GM06990 (cell line): Measurements from ENCODE around the gene RFXAP.

Experiments used
- DNase-seq: peaks from one replicate; pipeline ENCODE4 v3.0.0-alpha.2; 2011; ENCODE audit not compliant: insufficient read length; ENCODE audit errors: extremely low read depth
- H3K27me3 ChIP-seq: replicated peaks from 2 replicates; pipeline ENCODE4 v1.6.0; 2011; ENCODE audit warnings: low read length; ENCODE audit not compliant: control insufficient read depth, insufficient read depth
- H3K36me3 ChIP-seq: 2 replicates; pipeline ENCODE4 v1.5.1; 2011; ENCODE audit warnings: low read length; ENCODE audit not compliant: control insufficient read depth, insufficient read depth
- H3K4me3 ChIP-seq: replicated peaks from 2 replicates; pipeline ENCODE4 v1.5.1; 2011; ENCODE audit warnings: low read depth, mild to moderate bottlenecking, control low read depth, low read length
- CTCF ChIP-seq: IDR thresholded peaks from 2 replicates; pipeline ENCODE4 v1.5.1; 2011; ENCODE audit warnings: low read length, control low read depth, mild to moderate bottlenecking, inconsistent platforms; ENCODE audit not compliant: insufficient read depth, poor library complexity, severe bottlenecking

Gene RFXAP

GRCh38 chr13:36831291-36831690 lies 12.3 kb downstream of the RFXAP start:
- H3K4me3 ChIP-seq: no peak overlapping the region
- no peaks in the 10 kb centered on the region for H3K27me3 ChIP-seq
- no peak for TF ChIP-seq CTCF
- no peaks in the 10 kb centered on the region; the same call in 1 of the 2 replicates for H3K36me3 ChIP-seq
- no peak for DNase-seq

- TF ChIP-seq CTCF: no peak
These were observed 15.3 kb downstream of the RFXAP start for GRCh38 chr13:36834299-36834698.

GRCh38 chr13:36837354-36838092 lies 18.5 kb downstream of the RFXAP start:
- TF ChIP-seq CTCF: no peak

More at GRCh38 chr13:36834299-36834698, 15.3 kb downstream of the RFXAP start:
- Histone ChIP-seq H3K36me3 (no peaks in the 10 kb centered on the region; the same call in none of the 2 replicates), H3K4me3 (no peak overlapping the region), H3K27me3 (no peaks in the 10 kb centered on the region)
- DNase-seq: no peak

GRCh38 chr13:36839281-36839680 lies 20.3 kb downstream of the RFXAP start:
- Histone ChIP-seq H3K27me3 (no peaks in the 10 kb centered on the region), H3K36me3 (no peaks in the 10 kb centered on the region; the same call in 1 of the 2 replicates), H3K4me3 (no peak overlapping the region)
- no peak for TF ChIP-seq CTCF
- DNase-seq: no peak

More at GRCh38 chr13:36837354-36838092, 18.5 kb downstream of the RFXAP start:
- no peaks in the 10 kb centered on the region; the same call in 1 of the 2 replicates for H3K36me3 ChIP-seq
- no peak for DNase-seq
- H3K4me3 ChIP-seq: no peak overlapping the region
- no peaks in the 10 kb centered on the region for H3K27me3 ChIP-seq

- no peak for TF ChIP-seq CTCF
- Histone ChIP-seq H3K4me3 (no peak overlapping the region), H3K27me3 (no peaks in the 10 kb centered on the region), H3K36me3 (no peaks in the 10 kb centered on the region; the same call in 1 of the 2 replicates)
- DNase-seq: no peak
These were observed 21.0 kb downstream of the RFXAP start for GRCh38 chr13:36839981-36840380.

- no peak for DNase-seq
- Histone ChIP-seq H3K27me3 (no peaks in the 10 kb centered on the region), H3K4me3 (no peak overlapping the region), H3K36me3 (no peaks in the 10 kb centered on the region; the same call in 1 of the 2 replicates)
- TF ChIP-seq CTCF: no peak
These were observed 21.8 kb downstream of the RFXAP start for GRCh38 chr13:36840718-36841250.
